H1 (cell line): ENCODE data around the gene HID1. TPM values are rescaled to one million over a fixed set of nuclear protein-coding genes. Genes with fewer than 3 reads are reported as not detected.

Experiments used
- BRCA1 ChIP-seq: IDR thresholded peaks from 2 replicates; pipeline ENCODE4 v1.6.1; 2012; ENCODE audit warnings: low read depth, low read length, improper control_type of control experiment
- NANOG ChIP-seq: IDR thresholded peaks from 2 replicates; pipeline ENCODE4 v1.6.1; 2011; ENCODE audit warnings: low read length, low read depth, mild to moderate bottlenecking, inconsistent platforms; ENCODE audit not compliant: insufficient read depth, poor library complexity, severe bottlenecking
- NRF1 ChIP-seq: IDR thresholded peaks from 2 replicates; pipeline ENCODE4 v1.6.1; 2011; ENCODE audit warnings: mild to moderate bottlenecking, low read depth, low read length, improper control_type of control experiment
- TAF7 ChIP-seq: optimal IDR thresholded peaks from 2 replicates; pipeline ENCODE3; 2011; ENCODE audit warnings: low read depth, mild to moderate bottlenecking, inconsistent platforms, low read length, moderate library complexity, borderline replicate concordance
- polyA plus RNA-seq, 7 experiments: library from polyadenylated mRNA; depleted of rRNA in 3 of 7; stranded (reverse) in 5 of 7; unstranded in 2 of 7; fragments of >200 nt in 5 of 7; fragments of 200-250 nt in 2 of 7; gene quantifications; 1 replicate in 5 of 7; 2 replicates in 1 of 7; 4 replicates in 1 of 7; pipeline versions ENCODE4 v1.2.1 to v1.2.3, GENCODE V29; 2011 to 2013; ENCODE audit warnings: missing spikeins in 2 of 7, mixed read lengths in 2 of 7
- total RNA-seq: library from RNA; stranded (reverse); fragmentation: NEBNext Ultra II Directional; extraction: Animal tissue kit (Norgen Biotek cat#: 25700); gene quantifications from 2 replicates; pipeline ENCODE4 v1.2.1, GENCODE V29; 2021

The HID1 gene
- total and polyA plus RNA-seq, 2 of the 8 experiments (the other 6 are each of a cell fraction or from before 2014, with no cell fraction given), result 15.1 to 25.9 TPM

DNA sequence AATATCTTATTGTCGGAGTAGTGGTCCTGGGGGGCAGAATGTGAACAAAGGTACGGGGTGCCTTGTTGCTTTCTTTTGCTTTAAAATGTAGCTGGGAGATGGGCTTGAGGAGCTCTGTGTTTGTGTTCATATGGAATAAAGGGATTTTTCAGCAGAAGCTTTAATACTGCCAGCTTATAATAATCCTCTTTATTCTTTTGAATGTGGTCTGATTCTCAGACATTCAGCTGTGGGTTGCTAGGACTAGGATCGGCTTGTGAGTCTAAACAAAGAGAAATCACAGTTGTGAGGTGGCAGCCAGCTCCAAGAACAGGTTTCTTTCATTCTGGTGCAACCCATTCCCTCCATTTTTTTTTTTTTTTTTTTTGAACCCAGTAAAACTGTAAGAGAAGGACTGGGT, 47.2 kb upstream of the HID1 start (continued):
- no peak for TF ChIP-seq TAF7
- TF ChIP-seq NRF1, result no peak
- no peak for TF ChIP-seq BRCA1
- no peak for TF ChIP-seq NANOG
